ENCODE results near the gene OSBPL10. TPM values are rescaled to one million over a fixed set of nuclear protein-coding genes. Genes with fewer than 3 reads are reported as not detected.

The OSBPL10 gene
- total and polyA plus RNA-seq, 8 donors: 26.6 to 42.6 (median 38.6) TPM

GRCh38 chr3:31721676-31722075, 259.4 kb downstream of the OSBPL10 start:
- Histone ChIP-seq H3K4me3 (no peak overlapping the region), H3K27me3 (no peaks in the 10 kb centered on the region), H3K9me3 (no peaks in the 10 kb centered on the region), H3K36me3 (no peaks in the 10 kb centered on the region), H3K4me1 (no peaks in the 10 kb centered on the region), H3K27ac (no peak overlapping the region)
- intact Hi-C loops (cut with DNase I): no loop called here
- peak in 2 of 4 donors; percentile 42 to 59 for DNase-seq
- no peak for ATAC-seq
- TF ChIP-seq CTCF (IDR thresholded peaks at IDR 0.05): no peak

- intact Hi-C loops (cut with DNase I): no loop called here
- Histone ChIP-seq H3K4me3 (no peak overlapping the region), H3K27me3 (no peaks in the 10 kb centered on the region), H3K4me1 (no peaks in the 10 kb centered on the region), H3K27ac (no peak overlapping the region), H3K36me3 (no peaks in the 10 kb centered on the region), H3K9me3 (no peaks in the 10 kb centered on the region)
- no peak for TF ChIP-seq CTCF (IDR thresholded peaks at IDR 0.05)
- ATAC-seq: no peak
- DNase-seq: no peak
Measured at GRCh38 chr3:31714495-31715280, 266.4 kb downstream of the OSBPL10 start.

- TF ChIP-seq CTCF (IDR thresholded peaks at IDR 0.05): no peak
- no peaks in the 10 kb centered on the region for H3K27me3 ChIP-seq
- intact Hi-C loops (cut with DNase I): no loop called here
- no peak overlapping the region for H3K27ac ChIP-seq
- H3K9me3 ChIP-seq: no peaks in the 10 kb centered on the region
- no peaks in the 10 kb centered on the region for H3K36me3 ChIP-seq
- ATAC-seq: no peak
- DNase-seq: no peak
- no peak overlapping the region for H3K4me3 ChIP-seq
- no peaks in the 10 kb centered on the region for H3K4me1 ChIP-seq
Measured at GRCh38 chr3:31713816-31714215, 267.2 kb downstream of the OSBPL10 start.

- Histone ChIP-seq H3K4me3 (no peak overlapping the region), H3K36me3 (no peaks in the 10 kb centered on the region), H3K27me3 (no peaks in the 10 kb centered on the region), H3K9me3 (no peaks in the 10 kb centered on the region), H3K4me1 (no peaks in the 10 kb centered on the region), H3K27ac (no peak overlapping the region)
- no peak for TF ChIP-seq CTCF (IDR thresholded peaks at IDR 0.05)
- DNase-seq (peak in 2 of 4 donors; percentile 35 to 49), ATAC-seq (peak; percentile 84)
- intact Hi-C loops (cut with DNase I): no loop called here
Measured at GRCh38 chr3:31710123-31710803, 270.8 kb downstream of the OSBPL10 start.

GRCh38 chr3:31709526-31709925, 271.5 kb downstream of the OSBPL10 start:
- Histone ChIP-seq H3K4me3 (no peak overlapping the region), H3K27me3 (no peaks in the 10 kb centered on the region), H3K27ac (no peak overlapping the region), H3K36me3 (no peaks in the 10 kb centered on the region), H3K4me1 (no peaks in the 10 kb centered on the region), H3K9me3 (no peaks in the 10 kb centered on the region)
- intact Hi-C loops (cut with DNase I): no loop called here
- TF ChIP-seq CTCF (IDR thresholded peaks at IDR 0.05): no peak
- no peak for DNase-seq
- ATAC-seq: no peak
